ENCODE data around the gene ABHD2.

DNA sequence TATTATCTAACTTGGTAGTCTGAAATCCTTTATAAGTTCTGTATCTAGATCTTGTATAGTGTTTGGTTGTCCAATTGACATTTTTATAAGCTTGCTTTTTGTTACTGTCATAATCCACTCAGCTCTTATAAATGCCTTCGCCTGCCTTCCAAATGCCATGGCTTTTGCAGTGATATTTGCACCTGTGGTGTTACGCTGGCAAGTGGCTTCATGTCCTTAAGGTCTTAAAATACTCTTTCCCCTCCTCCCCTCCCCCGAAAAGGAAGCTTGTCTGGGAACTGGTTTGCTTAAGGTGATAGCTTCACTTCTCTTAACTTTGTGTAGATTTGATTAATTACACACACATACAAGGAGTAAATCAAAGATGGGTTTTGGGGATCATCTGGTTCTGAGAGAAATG lies 62.0 kb downstream of the ABHD2 start:
- TF ChIP-seq, protein P1, sequence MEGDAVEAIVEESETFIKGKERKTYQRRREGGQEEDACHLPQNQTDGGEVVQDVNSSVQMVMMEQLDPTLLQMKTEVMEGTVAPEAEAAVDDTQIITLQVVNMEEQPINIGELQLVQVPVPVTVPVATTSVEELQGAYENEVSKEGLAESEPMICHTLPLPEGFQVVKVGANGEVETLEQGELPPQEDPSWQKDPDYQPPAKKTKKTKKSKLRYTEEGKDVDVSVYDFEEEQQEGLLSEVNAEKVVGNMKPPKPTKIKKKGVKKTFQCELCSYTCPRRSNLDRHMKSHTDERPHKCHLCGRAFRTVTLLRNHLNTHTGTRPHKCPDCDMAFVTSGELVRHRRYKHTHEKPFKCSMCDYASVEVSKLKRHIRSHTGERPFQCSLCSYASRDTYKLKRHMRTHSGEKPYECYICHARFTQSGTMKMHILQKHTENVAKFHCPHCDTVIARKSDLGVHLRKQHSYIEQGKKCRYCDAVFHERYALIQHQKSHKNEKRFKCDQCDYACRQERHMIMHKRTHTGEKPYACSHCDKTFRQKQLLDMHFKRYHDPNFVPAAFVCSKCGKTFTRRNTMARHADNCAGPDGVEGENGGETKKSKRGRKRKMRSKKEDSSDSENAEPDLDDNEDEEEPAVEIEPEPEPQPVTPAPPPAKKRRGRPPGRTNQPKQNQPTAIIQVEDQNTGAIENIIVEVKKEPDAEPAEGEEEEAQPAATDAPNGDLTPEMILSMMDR (conservative IDR thresholded peaks at IDR 0.05 in 1 of 2, IDR thresholded peaks at IDR 0.05 in 1 of 2; ENCODE audit: low read depth in 1 of 2, low read length in 2 of 2): no peak
- TF ChIP-seq EZH2 (IDR thresholded peaks at IDR 0.05; ENCODE audit: low read length, missing control alignments): no peak

Data from fibroblast of lung (primary cell).